Measurements from ENCODE around the gene DNAH8. TPM values are rescaled to one million over a fixed set of nuclear protein-coding genes. Genes with fewer than 3 reads are reported as not detected.

The DNAH8 gene
- polyA plus RNA-seq, 3 donors: under 0.01 TPM; not detected in 2

DNA sequence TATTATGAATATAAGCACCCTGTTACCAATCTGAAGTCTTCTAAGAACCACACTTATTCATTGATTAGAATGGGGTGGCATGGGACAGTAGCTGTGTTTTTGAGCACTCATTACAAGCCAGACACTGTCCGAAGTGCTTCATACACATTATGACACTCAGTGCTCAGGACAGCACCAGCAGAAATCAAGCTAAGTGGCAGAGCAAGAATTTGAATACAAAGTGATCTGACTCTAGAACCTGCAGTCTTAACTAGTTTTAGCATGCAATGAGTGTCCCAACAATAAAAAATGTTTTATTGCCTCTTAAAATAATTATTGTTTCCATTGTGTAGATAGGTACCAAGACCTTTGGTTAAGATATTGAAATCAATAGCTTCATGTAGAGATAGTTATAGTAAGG, 294.4 kb downstream of the DNAH8 start:
- H3K27ac ChIP-seq (ENCODE audit: low read depth, low read length): no peak overlapping the region
- WGBS, 3 donors: 0 to 89% (median 0%) methylated on average over 1 of the region's 1 CpG

DNA sequence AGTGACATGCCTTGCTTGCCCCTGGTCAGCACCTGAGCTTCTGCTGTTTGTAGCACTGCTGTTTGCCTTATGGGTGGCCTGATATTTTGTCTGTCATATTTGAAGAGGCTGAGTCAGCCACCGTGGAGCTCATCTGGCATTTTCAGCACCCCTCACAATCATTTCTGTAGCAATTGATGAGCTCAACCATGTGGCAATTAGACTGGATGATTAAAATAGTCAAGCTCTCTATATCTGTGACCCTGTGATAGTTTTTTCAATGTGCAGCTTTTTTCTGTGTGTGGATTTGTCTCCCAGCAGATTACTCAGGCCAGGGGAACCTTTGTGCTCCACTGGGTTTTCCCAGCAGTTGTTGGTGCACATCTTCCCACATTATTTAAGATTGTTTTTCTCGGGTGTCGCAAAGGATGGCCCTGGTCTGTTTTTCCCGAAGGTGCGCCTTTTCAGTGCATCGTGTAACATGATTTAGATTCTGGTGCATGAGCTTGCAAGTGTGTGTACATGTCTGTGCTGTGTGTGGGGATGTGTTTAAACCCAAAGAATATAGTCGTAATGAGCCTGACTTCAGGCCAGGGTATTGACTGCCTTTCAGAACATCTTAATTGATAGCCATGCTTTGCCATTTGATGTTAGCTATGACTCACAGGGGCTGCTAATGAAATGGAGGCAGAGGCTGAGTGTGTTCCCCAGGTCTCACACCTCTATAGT, 301.9 kb downstream of the DNAH8 start:
- no peak overlapping the region for H3K27ac ChIP-seq (ENCODE audit: low read depth, low read length)
- WGBS, 3 donors: 87 to 89% (median 88%) methylated on average over 7 of the region's 7 CpGs

DNA sequence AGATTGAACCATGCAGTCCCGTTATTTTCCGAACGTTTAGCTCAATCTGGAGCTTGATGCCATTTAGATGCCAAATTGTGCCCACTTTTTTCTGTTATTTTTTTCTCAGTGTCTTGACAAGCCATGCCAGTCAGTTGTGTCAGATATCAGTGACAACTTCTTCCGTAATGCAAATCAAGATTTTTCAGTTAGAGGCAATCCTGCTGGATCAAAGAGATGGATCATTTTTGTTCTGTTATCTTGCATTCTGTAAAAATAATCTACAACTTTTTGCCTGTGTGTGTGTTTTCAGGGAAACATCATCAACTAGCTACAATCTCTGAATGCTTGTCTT, 302.4 kb downstream of the DNAH8 start:
- WGBS, 3 donors: 66 to 80% (median 74%) methylated on average over 4 of the region's 4 CpGs

DNA sequence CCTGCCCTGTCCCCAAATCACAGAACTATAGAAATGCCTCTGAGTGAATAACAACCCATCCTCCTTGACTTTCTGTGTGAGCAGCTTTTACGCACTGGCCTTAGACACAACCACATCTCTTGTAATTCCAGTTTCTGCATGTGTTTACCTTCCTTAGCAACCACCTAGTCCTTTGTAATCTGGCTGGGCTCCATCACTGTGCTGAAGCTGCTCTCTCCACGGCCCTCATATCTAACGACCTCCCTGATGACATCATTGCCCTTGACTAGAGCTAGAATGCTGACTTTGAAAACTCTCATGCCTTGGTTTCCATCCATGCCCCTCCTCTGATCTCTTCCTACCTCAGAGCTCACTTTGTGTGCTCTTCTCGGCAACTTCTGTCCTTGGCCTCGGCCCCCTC, 303.0 kb downstream of the DNAH8 start:
- 53 to 65% (median 65%) methylated on average over 5 of the region's 5 CpGs for WGBS, 3 donors

More for the DNA sequence above, 302.4 kb downstream of the DNAH8 start:
- H3K27ac ChIP-seq (ENCODE audit: low read depth, low read length): no peak overlapping the region

DNA sequence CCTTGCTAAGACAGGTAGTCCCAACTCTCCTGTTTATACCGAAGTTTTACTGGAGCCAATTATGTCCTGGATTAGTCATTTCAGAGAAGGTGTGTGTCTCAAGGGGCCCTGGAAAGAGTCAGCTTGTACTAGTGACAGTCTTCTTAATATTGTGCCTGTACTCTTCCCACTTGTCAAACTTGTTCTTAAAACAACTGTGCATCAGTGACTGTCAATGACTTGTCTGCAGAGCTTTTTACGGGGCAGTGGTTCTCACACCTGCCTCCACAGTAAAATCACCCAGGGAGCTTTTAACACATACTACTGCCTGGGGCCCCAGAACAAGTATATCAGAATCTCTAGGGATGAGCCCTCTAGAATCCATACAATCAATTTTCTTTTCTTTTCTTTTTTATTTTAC, 305.0 kb downstream of the DNAH8 start:
- H3K27ac ChIP-seq (ENCODE audit: low read depth, low read length): no peak overlapping the region
- WGBS, 3 donors: 80 to 87% (median 83%) methylated on average over 2 of the region's 2 CpGs

More for the DNA sequence above, 303.0 kb downstream of the DNAH8 start:
- H3K27ac ChIP-seq (ENCODE audit: low read depth, low read length): no peak overlapping the region

DNA sequence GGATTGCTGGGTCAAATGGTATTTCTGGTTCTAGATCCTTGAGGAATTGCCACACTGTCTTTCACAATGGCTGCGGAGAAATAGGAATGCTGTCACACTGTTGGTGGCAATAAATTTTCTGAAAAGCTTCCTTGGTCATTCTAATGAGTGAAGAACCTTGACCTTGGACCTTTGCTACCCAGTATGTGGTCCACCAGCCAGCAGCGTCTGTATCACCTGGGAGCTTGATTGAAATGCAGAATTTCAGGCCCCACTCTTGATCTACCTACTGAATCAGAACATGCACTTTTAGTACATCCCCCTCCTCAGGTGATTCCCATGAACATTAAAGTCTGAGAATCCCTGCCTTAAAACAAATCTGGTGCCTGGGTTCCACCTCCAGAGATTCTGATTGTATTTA, 305.9 kb downstream of the DNAH8 start:
- H3K27ac ChIP-seq (ENCODE audit: low read depth, low read length): no peak overlapping the region
- 75 to 80% (median 75%) methylated on average over 2 of the region's 2 CpGs for WGBS, 3 donors

DNA sequence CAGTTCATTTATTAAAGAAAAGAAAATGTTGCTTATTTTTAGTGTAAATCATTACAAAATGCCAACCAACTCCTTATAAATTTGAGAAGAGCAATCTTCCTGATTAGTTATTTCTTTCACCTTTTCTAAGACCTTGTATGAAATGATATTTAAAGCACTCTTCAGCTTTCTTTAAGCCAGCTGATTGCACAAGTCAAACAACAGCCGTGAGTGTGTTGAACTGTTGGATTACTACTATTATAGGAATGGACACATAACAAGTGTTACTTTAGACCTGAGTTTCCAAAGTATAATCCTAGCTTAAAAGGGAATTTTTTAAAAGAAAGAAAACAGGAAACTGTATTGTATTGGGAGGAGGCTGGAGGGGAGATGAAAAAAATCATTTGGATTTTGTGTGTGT, 306.7 kb downstream of the DNAH8 start:
- 47 to 58% (median 57%) methylated on average over 1 of the region's 1 CpG for WGBS, 3 donors

DNA sequence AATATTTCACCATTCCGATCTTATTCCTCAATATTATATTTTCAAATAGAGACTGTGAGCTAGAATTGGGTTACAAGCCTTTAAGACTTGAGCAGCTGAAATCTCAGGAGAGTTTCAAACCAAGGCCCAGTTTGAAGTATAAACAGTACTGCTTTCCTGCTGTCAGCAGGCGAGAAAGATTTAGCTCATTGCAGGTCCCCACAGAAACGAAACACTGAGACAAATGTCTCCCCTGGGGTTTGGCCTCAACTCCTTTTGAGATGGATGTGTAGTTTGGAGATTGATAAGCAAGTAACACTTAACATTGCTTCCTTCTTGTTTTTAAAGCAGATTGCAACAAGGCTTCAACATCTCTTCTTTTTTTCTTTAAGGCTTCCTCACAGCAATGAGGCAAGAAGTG, 311.1 kb downstream of the DNAH8 start:
- 28 to 47% (median 30%) methylated on average over 3 of the region's 3 CpGs for WGBS, 3 donors
- no peak overlapping the region for H3K27ac ChIP-seq (ENCODE audit: low read depth, low read length)

More for the DNA sequence above, 306.7 kb downstream of the DNAH8 start:
- no peak overlapping the region for H3K27ac ChIP-seq (ENCODE audit: low read depth, low read length)

DNA sequence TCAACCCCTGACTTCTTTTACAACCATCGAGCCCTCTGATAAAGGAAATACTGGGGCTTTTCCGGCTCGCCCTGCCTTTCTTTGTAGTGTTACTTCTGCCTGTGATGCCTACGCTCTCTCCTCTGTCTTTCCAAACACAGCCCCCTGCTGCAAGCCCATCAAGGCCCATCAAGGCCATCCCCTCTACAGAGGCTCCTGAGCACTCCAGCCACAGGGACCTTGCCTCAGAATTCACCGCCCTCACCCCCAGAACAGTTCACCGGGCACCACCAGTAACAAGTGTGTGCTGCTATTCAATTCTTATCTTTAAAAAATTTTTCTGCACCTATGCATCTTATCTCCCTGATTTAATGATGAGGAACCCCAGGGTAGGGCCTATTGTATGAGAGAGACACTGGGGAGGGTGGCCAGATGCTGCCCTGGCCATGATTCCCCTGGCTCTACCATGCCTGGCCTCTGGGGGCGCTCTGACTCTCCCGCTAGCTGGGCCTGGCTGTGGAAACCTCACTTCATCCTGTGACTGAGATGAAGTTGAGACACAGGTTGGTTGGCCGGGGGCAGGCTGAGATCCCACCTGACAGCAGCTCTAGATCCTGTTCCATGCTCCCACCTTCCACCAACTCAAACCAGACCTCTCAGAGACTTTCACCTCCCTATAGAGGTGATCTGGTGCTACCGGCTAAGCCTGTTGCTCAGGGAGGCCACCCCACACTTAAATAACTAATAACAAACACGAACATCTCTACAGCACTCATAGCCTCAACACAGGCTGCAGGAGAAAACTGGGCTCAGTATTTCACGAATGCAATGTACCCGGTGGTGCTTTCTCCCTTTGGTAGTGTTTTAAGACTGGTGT, 314.3 kb downstream of the DNAH8 start:
- WGBS, 3 donors: 75 to 78% (median 77%) methylated on average over 13 of the region's 13 CpGs

DNA sequence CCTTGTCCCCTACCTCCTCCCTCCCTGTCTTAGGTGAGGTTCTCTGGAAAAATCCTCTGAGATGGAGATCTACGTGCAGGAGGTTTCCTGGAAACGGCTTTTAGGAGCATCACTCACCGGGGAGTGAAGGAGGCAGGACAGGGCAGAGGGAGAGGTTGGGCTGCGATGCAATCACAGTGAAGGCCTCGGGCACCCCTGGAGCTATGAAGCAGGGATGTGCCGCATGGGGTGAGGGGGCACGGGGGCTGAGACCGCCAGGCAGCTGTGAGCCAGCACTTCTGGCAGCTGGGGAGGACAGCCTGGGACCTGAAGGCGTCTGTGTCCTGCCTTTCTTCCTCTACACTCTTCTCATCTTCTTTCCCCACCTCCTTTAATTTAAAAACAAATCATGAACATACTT, 320.6 kb downstream of the DNAH8 start:
- H3K27ac ChIP-seq (ENCODE audit: low read depth, low read length): no peak overlapping the region
- 43 to 70% (median 44%) methylated on average over 9 of the region's 9 CpGs for WGBS, 3 donors

More for the DNA sequence above, 314.3 kb downstream of the DNAH8 start:
- H3K27ac ChIP-seq (ENCODE audit: low read depth, low read length): no peak overlapping the region

DNA sequence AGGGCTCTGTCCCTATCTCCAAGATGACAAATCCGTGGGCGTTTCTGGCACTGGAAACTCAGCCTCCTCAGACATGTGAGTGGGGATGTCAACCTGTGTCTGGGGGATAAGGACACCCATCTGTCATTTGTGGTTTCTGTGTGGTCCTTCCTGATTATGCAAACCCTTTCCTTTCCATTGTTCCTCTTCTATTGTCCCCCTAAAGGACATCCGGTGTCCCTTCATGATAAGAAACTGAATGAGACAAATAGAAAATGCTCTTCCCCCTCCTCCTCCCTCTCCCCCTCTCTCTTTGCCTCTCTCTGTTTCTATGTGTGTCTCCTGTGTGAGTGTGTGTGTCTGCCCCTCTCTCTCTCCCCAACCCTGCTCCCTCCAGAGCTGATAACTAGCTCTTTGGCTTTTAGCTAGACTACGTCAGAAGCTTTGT, 322.0 kb downstream of the DNAH8 start:
- 23 to 46% (median 34%) methylated on average over 4 of the region's 4 CpGs for WGBS, 3 donors
- no peak overlapping the region for H3K27ac ChIP-seq (ENCODE audit: low read depth, low read length)

DNA sequence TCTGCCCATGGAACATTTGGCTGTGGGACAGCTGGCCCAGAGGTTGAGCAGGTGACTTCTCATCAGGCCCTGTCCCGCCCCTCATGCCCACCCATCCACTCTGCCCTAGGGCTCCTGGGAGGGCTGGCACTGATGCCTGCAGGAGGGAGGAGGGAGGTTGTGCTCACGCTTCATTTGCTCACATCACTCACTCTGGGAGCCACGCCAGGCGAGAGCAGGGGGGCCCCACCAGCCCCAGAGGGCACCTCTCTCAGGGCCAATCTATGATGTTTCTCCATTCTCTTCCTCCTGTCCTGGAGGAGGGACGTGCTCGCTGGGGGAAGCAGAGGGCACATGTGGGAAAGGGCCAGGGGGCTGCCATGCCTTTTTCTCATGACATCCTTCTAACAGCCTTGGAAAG, 322.6 kb downstream of the DNAH8 start:
- no peak overlapping the region for H3K27ac ChIP-seq (ENCODE audit: low read depth, low read length)
- WGBS, 3 donors: 59 to 61% (median 60%) methylated on average over 5 to 6 of the region's 6 CpGs

DNA sequence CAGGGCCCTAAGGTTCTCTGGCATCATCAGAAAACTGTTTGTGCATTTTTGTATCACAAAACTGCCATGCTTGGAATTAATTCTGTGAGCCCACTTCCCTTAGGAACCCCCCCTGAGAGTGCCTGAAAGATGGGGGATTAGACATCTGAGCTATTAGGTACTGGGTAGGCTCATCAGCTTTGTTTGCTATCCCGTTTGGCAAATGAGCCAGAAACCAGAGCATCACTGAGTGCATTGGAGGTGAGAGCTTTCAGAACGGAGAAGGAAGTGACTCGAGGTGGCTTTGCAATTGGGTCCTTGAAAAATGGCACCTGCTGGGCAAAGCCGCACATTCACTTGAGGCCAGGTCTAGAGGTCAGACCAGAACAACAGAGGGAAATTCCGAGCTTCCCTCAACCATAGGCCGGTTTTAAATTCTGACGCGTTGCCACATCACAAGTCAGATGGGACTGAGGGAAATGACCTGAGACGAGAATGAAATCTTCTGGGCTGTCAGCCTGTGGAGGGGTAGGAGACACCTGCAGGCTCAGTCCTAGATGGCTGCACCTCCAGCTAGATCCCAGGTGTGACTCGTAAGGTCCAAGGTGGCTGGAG, 325.1 kb downstream of the DNAH8 start:
- no peak overlapping the region for H3K27ac ChIP-seq (ENCODE audit: low read depth, low read length)
- WGBS, 3 donors: 76 to 81% (median 77%) methylated on average over 10 of the region's 10 CpGs

DNA sequence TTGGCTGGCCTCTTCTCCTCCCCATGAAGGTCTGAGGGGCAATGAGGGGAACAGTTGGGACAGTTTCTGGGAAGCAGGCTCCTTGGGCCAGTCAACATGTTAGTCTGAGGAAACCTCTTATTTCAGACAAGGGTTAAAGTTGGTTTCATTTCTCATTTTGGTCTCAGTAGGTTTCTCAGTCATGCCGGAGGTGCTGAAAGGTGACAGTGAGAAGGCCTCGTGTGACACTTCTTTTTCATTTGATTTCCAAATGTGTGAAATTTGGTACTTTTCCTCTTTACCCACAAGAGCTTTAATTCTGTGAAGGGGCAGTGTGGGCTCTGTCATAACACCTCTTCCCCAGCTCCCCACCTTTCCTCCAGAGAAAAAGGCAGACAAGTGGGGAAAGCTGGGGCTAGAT, 326.0 kb downstream of the DNAH8 start:
- 45 to 85% (median 58%) methylated on average over 2 of the region's 2 CpGs for WGBS, 3 donors

DNA sequence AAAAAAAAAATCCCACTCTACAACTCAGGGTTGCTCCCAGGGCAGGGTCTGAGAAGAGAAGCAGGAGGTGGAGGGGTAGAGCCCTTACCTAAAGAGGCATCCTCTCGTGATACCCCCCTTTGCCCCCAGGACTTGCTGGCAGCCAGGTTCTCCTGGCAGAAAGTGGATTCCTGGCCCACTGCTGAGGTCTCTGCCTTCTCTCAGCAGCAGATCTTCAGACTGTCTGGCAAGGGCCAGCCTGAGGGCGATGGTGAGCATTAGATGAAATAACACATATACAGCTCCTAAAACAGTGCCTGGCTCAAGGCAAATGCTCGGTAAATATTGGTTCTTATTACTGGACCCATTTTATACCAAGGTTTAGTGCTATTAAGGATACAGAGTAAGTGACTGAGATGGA, 328.7 kb downstream of the DNAH8 start:
- no peak overlapping the region for H3K27ac ChIP-seq (ENCODE audit: low read depth, low read length)
- 76 to 87% (median 86%) methylated on average over 3 of the region's 3 CpGs for WGBS, 3 donors

More for the DNA sequence above, 326.0 kb downstream of the DNAH8 start:
- no peak overlapping the region for H3K27ac ChIP-seq (ENCODE audit: low read depth, low read length)

DNA sequence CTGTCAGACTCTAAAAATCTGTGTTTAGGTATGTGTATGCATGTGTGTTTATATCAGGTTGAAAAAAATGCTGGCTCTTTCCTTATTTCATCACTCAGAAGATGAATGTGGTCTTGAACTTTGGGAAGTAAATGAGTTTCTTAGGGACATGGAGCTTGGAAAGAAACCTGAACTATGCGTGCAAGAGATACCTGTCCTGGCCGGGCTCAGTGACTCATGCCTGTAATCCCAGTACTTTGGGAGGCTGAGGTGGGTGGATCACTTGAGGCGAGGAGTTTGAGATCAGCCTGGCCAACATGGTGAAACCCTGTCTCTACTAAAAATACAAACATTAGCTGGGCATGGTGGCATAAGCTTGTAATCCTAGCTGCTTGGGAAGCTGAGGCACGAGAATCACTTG, 329.1 kb downstream of the DNAH8 start:
- WGBS, 3 donors: 76 to 95% (median 84%) methylated on average over 4 of the region's 4 CpGs
- no peak overlapping the region for H3K27ac ChIP-seq (ENCODE audit: low read depth, low read length)

DNA sequence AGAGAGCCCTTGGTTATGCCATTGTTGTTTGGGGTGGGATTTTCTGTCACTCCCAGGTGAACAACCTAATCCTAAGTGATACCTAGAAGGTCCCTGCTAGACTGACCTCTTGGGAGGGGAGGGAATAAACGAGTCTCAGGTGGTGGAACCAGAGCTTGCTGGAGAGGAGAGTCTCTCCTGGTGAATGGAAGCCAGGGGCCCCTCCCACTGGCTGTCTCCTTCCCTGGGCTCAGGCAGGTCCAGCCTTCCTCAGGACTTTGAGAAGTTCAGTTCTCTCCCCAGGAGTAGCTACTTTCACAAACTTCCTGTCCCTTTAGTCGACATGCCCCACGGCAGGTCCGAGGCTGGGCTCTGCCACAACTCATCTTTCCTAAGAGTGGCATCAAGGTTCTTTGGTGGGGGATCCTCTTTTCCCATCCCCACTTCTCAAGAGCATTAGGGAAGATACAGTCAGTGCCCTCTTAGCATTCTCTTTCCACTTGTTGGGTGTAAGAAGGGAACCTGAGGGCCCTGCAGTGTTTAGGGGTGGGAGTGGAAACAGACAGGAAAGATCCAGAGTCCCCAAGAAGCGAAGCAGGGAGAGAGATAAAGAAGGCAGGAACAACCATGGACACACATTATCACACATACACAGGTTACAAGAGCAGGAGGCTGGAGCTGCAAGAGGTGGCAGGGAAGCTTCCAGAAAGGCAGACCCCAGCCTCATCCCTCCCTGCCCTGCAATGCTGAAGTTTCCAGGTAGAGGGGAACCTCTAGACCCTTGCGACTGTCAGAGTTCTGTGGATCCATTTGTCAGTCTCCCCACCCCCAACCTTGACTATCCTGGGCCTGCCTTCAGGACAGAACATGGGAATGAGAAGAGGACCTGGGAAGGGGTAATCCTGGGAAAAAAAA, 332.6 kb downstream of the DNAH8 start:
- H3K27ac ChIP-seq (ENCODE audit: low read depth, low read length): no peak overlapping the region
- 54 to 67% (median 62%) methylated on average over 6 of the region's 6 CpGs for WGBS, 3 donors
